Measurements from ENCODE around the gene GTPBP8. TPM values are rescaled to one million over a fixed set of nuclear protein-coding genes. Genes with fewer than 3 reads are reported as not detected.

The GTPBP8 gene
- total and polyA plus RNA-seq, 2 donors (not counting 1 experiment from before 2014, with no cell fraction given) = 20.5 to 23.5 TPM

- peak overlapping the region in 1 of 2 donors; percentile 28 for H3K27ac ChIP-seq (ENCODE audit: low read length in 2 of 2)
- ChIA-PET CTCF (interaction anchor here (1.3 to 6.7 kb wide), 5 partner anchors 13 to 412 kb away, joined by 3 to 85 read pairs (median 9); partner anchors contain the start of genes ATG3, GTPBP8 and SLC35A5), POLR2A (interaction anchor here (1.5 kb wide), 1 partner anchor 240 kb away, joined by 3 read pairs; no protein-coding TSS in a partner anchor)
- Mint-ChIP-seq H3K4me3 (peak overlapping the region; percentile 82), H3K27me3 (no peaks in the 10 kb centered on the region), H3K27ac (peak overlapping the region; percentile 78), H3K9me3 (ENCODE audit: insufficient read depth) (no peaks in the 10 kb centered on the region), H3K4me1 (peaks cover 69% of the 10 kb centered on the region)
- DNase-seq (no peak), ATAC-seq (ENCODE audit: low read depth) (peak; percentile 34)
- intact Hi-C loops (cut with micrococcal nuclease) = loop anchor here (10.0 kb wide), 1 partner anchor 679 kb away; the partner anchor contains the start of gene SLC9C1
- H3K4me1 ChIP-seq (ENCODE audit: control insufficient read depth in 2 of 2, insufficient read depth in 2 of 2, low read length in 2 of 2) = peaks cover 47 to 53% of the 10 kb centered on the region in 2 donors
- H3K4me2 ChIP-seq (replicated peaks; ENCODE audit: low read depth, low read length, poor library complexity, severe bottlenecking) = peak overlapping the region; percentile 58
- H3K9ac ChIP-seq (ENCODE audit: low read length) = peak overlapping the region; percentile 57
- TF ChIP-seq CTCF (IDR thresholded peaks at IDR 0.05) (no peak), EZH2 (IDR thresholded peaks at IDR 0.05; ENCODE audit: borderline replicate concordance, insufficient read depth, low read depth, low read length, poor library complexity, severe bottlenecking) (no peak)
- WGBS (ENCODE audit: insufficient coverage) = 56% methylated on average over 2 of the region's 2 CpGs
- no peaks in the 10 kb centered on the region for H3K9me3 ChIP-seq (ENCODE audit: control extremely low read depth in 1 of 3, control insufficient read depth in 2 of 3, insufficient read depth in 1 of 3, low read length in 2 of 3)
- peak overlapping the region; percentile 37 for H2AFZ ChIP-seq (ENCODE audit: insufficient read depth, low read depth, low read length, poor library complexity, severe bottlenecking)
- H3K79me2 ChIP-seq (ENCODE audit: control insufficient read depth, insufficient read depth, low read length) = no peaks in the 10 kb centered on the region
- H4K20me1 ChIP-seq (ENCODE audit: control insufficient read depth, insufficient read depth, low read length, poor library complexity, severe bottlenecking) = no peaks in the 10 kb centered on the region
- H3K27me3 ChIP-seq (replicated peaks in 1 of 4; ENCODE audit: control extremely low read depth in 1 of 4, control insufficient read depth in 3 of 4, insufficient read depth in 4 of 4, low read length in 3 of 4) = no peaks in the 10 kb centered on the region
- H3K4me3 ChIP-seq (ENCODE audit: control extremely low read depth in 1 of 5, extremely low read depth in 1 of 5, insufficient read depth in 1 of 5, low read depth in 2 of 5, low read length in 4 of 5) = peak overlapping the region in 4 of 5 experiments; percentile 32 to 52 (median 42)
- H3K36me3 ChIP-seq (replicated peaks in 1 of 2; ENCODE audit: control extremely low read depth in 1 of 2, control insufficient read depth in 1 of 2, extremely low read depth in 1 of 2, insufficient read depth in 2 of 2, low read length in 1 of 2) = no peaks in the 10 kb centered on the region
Observed at GRCh38 chr3:112974178-112974517, 16.6 kb upstream of the GTPBP8 start.

- no peaks in the 10 kb centered on the region for H3K9me3 ChIP-seq (ENCODE audit: control extremely low read depth in 1 of 3, control insufficient read depth in 2 of 3, insufficient read depth in 1 of 3, low read length in 2 of 3)
- ATAC-seq (ENCODE audit: low read depth) (no peak), DNase-seq (peak; percentile 37)
- Mint-ChIP-seq H3K4me1 (peaks cover 67% of the 10 kb centered on the region), H3K27ac (peak within 1 kb of the TSS; percentile 78), H3K4me3 (peak within 1 kb of the TSS; percentile 82), H3K9me3 (ENCODE audit: insufficient read depth) (no peaks in the 10 kb centered on the region), H3K27me3 (no peaks in the 10 kb centered on the region)
- H3K9ac ChIP-seq (ENCODE audit: low read length) = peak within 1 kb of the TSS; percentile 57
- H3K36me3 ChIP-seq (replicated peaks in 1 of 2; ENCODE audit: control extremely low read depth in 1 of 2, control insufficient read depth in 1 of 2, extremely low read depth in 1 of 2, insufficient read depth in 2 of 2, low read length in 1 of 2) = no peaks in the 10 kb centered on the region
- no peaks in the 10 kb centered on the region for H3K79me2 ChIP-seq (ENCODE audit: control insufficient read depth, insufficient read depth, low read length)
- ChIA-PET POLR2A (interaction anchor here (0.5 to 1.5 kb wide), 2 partner anchors 240 to 1239 kb away, joined by 3 to 6 read pairs; no protein-coding TSS in a partner anchor), CTCF (interaction anchor here (0.7 to 6.7 kb wide), 6 partner anchors 13 to 863 kb away, joined by 3 to 85 read pairs (median 8); partner anchors contain the start of genes ATG3, GTPBP8 and SLC35A5)
- no peaks in the 10 kb centered on the region for H3K27me3 ChIP-seq (replicated peaks in 1 of 4; ENCODE audit: control extremely low read depth in 1 of 4, control insufficient read depth in 3 of 4, insufficient read depth in 4 of 4, low read length in 3 of 4)
- peak within 1 kb of the TSS; percentile 32 to 52 (median 44) for H3K4me3 ChIP-seq (ENCODE audit: control extremely low read depth in 1 of 5, extremely low read depth in 1 of 5, insufficient read depth in 1 of 5, low read depth in 2 of 5, low read length in 4 of 5)
- no peaks in the 10 kb centered on the region for H4K20me1 ChIP-seq (ENCODE audit: control insufficient read depth, insufficient read depth, low read length, poor library complexity, severe bottlenecking)
- TF ChIP-seq EZH2 (IDR thresholded peaks at IDR 0.05; ENCODE audit: borderline replicate concordance, insufficient read depth, low read depth, low read length, poor library complexity, severe bottlenecking) (no peak), CTCF (IDR thresholded peaks at IDR 0.05) (no peak)
- WGBS (ENCODE audit: insufficient coverage) = 8% methylated on average over 2 of the region's 5 CpGs
- H3K27ac ChIP-seq (ENCODE audit: low read length in 2 of 2) = peak within 1 kb of the TSS; percentile 28 to 52
- peak within 1 kb of the TSS; percentile 58 for H3K4me2 ChIP-seq (replicated peaks; ENCODE audit: low read depth, low read length, poor library complexity, severe bottlenecking)
- H3K4me1 ChIP-seq (ENCODE audit: control insufficient read depth in 2 of 2, insufficient read depth in 2 of 2, low read length in 2 of 2) = peaks cover 48 to 50% of the 10 kb centered on the region in 2 donors
- intact Hi-C loops (cut with micrococcal nuclease) = loop anchor here (5.0 to 10.0 kb wide), 2 partner anchors 118 to 680 kb away; partner anchors contain the start of gene SLC9C1
- peak within 1 kb of the TSS; percentile 65 for H2AFZ ChIP-seq (ENCODE audit: insufficient read depth, low read depth, low read length, poor library complexity, severe bottlenecking)
Observed at GRCh38 chr3:112974894-112975293, 15.9 kb upstream of the GTPBP8 start, which contains the start of gene CD200R1. Gene CD200R1 (minus strand): TSS chr3:112975103. CDS start chr3:112974857, 246 bp downstream.

All from B cell (primary cell).